ENCODE results near the gene TCAP. TPM values are rescaled to one million over a fixed set of nuclear protein-coding genes. Genes with fewer than 3 reads are reported as not detected.

Gene TCAP
- total RNA-seq, 2 donors from 2014 or later: 6.4 to 16.9 TPM

DNA sequence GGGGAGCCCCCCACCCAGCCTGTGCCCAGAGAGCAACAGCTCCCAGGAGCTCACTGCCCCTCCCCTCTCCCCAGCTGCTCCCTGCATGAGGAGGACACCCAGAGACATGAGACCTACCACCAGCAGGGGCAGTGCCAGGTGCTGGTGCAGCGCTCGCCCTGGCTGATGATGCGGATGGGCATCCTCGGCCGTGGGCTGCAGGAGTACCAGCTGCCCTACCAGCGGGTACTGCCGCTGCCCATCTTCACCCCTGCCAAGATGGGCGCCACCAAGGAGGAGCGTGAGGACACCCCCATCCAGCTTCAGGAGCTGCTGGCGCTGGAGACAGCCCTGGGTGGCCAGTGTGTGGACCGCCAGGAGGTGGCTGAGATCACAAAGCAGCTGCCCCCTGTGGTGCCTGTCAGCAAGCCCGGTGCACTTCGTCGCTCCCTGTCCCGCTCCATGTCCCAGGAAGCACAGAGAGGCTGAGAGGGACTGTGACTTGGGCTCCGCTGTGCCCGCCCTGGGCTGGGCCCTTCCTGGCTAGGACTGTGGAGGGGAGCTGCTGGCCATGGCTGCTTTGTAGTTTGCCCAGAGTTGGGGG lies 584 bp downstream of the TCAP start:
- ATAC-seq (ENCODE audit: insufficient number of reproducible peaks, low FRiP score, low read depth): no peak

GRCh38 chr17:39666231-39666600 lies 1.1 kb downstream of the TCAP start:
- ATAC-seq (ENCODE audit: insufficient number of reproducible peaks, low FRiP score, low read depth) (peak; percentile 30), DNase-seq (ENCODE audit: low spot score) (no peak)
- Histone ChIP-seq H3K9me3 (no peaks in the 10 kb centered on the region), H3K4me3 (peak overlapping the region; percentile 69), H3K27me3 (replicated peaks; ENCODE audit: insufficient read depth) (no peaks in the 10 kb centered on the region), H3K27ac (peak overlapping the region; percentile 59 to 77), H3K4me1 (ENCODE audit: control insufficient read depth in 1 of 2, low read depth in 2 of 2) (peaks cover 22 to 67% of the 10 kb centered on the region in 2 donors), H3K36me3 (no peaks in the 10 kb centered on the region)
- TF ChIP-seq, protein P1, sequence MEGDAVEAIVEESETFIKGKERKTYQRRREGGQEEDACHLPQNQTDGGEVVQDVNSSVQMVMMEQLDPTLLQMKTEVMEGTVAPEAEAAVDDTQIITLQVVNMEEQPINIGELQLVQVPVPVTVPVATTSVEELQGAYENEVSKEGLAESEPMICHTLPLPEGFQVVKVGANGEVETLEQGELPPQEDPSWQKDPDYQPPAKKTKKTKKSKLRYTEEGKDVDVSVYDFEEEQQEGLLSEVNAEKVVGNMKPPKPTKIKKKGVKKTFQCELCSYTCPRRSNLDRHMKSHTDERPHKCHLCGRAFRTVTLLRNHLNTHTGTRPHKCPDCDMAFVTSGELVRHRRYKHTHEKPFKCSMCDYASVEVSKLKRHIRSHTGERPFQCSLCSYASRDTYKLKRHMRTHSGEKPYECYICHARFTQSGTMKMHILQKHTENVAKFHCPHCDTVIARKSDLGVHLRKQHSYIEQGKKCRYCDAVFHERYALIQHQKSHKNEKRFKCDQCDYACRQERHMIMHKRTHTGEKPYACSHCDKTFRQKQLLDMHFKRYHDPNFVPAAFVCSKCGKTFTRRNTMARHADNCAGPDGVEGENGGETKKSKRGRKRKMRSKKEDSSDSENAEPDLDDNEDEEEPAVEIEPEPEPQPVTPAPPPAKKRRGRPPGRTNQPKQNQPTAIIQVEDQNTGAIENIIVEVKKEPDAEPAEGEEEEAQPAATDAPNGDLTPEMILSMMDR (IDR thresholded peaks at IDR 0.05): no peak

More for the DNA sequence above, 584 bp downstream of the TCAP start:
- Histone ChIP-seq H3K36me3 (peaks cover 3% of the 10 kb centered on the region), H3K4me3 (no peak overlapping the region), H3K4me1 (ENCODE audit: control insufficient read depth in 1 of 2, low read depth in 2 of 2) (peaks cover 22 to 65% of the 10 kb centered on the region in 2 donors), H3K27ac (peak overlapping the region; percentile 59 to 77), H3K9me3 (no peaks in the 10 kb centered on the region), H3K27me3 (replicated peaks; ENCODE audit: insufficient read depth) (no peaks in the 10 kb centered on the region)
- no peak for DNase-seq (ENCODE audit: low spot score)
- TF ChIP-seq, protein P1 (IDR thresholded peaks at IDR 0.05): no peak

DNA sequence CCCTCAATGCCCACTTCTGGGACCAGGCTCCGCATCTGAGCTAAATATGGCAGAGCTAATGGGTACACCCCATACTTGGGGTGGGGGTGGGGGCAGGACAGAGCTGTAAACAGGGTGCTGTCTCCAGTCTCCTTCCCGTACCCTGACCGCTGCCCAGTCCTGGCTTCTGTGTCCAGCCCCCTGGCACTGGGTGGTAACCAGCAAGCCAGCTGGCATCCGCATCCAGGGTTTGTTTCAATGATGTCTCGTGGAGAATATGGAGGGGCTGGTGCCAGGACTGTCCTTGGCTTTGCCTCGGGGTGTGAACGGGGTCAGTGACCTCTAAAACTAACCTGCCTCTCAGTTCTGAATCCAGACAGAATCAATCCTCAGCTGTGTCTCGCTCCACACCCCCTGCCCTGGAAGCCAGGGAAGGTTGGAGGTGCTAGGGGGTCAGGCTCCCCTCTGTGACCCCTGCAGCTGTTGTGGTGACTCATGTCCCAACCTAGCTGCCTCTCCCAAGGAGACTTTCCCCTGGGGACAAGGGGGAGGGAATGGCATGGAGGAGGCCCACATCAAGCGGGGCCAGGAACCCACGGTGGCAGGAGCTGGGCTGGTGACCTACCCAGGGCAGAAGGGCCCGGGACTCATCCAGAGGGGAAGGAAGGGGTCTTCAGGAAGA lies 1.6 kb downstream of the TCAP start:
- H3K9me3 ChIP-seq: no peaks in the 10 kb centered on the region
- DNase-seq (ENCODE audit: low spot score) (peak; percentile 53), ATAC-seq (ENCODE audit: insufficient number of reproducible peaks, low FRiP score, low read depth) (peak; percentile 58)
- peak overlapping the region; percentile 69 for H3K4me3 ChIP-seq
- TF ChIP-seq, protein P1 (IDR thresholded peaks at IDR 0.05): no peak
- peaks cover 22 to 73% of the 10 kb centered on the region in 2 donors for H3K4me1 ChIP-seq (ENCODE audit: control insufficient read depth in 1 of 2, low read depth in 2 of 2)
- peak overlapping the region; percentile 59 to 77 for H3K27ac ChIP-seq
- H3K27me3 ChIP-seq (replicated peaks; ENCODE audit: insufficient read depth): no peaks in the 10 kb centered on the region
- H3K36me3 ChIP-seq: no peaks in the 10 kb centered on the region

GRCh38 chr17:39667262-39667944 lies 2.3 kb downstream of the TCAP start:
- Histone ChIP-seq H3K36me3 (no peaks in the 10 kb centered on the region), H3K9me3 (no peaks in the 10 kb centered on the region), H3K4me1 (ENCODE audit: control insufficient read depth in 1 of 2, low read depth in 2 of 2) (peaks cover 22 to 75% of the 10 kb centered on the region in 2 donors), H3K27ac (peak overlapping the region; percentile 59 to 77), H3K27me3 (replicated peaks; ENCODE audit: insufficient read depth) (no peaks in the 10 kb centered on the region), H3K4me3 (peak overlapping the region; percentile 69)
- DNase-seq (ENCODE audit: low spot score): no peak
- ATAC-seq (ENCODE audit: insufficient number of reproducible peaks, low FRiP score, low read depth): no peak
- TF ChIP-seq, protein P1 (IDR thresholded peaks at IDR 0.05): no peak

Data from thoracic aorta (tissue), 2 donors.